Measurements from ENCODE around the gene AARS2. TPM values are rescaled to one million over a fixed set of nuclear protein-coding genes. Genes with fewer than 3 reads are reported as not detected.

The AARS2 gene
- total and polyA plus RNA-seq, 2 donors (not counting 1 experiment from before 2014, with no cell fraction given) = 3.4 to 24.3 TPM

DNA sequence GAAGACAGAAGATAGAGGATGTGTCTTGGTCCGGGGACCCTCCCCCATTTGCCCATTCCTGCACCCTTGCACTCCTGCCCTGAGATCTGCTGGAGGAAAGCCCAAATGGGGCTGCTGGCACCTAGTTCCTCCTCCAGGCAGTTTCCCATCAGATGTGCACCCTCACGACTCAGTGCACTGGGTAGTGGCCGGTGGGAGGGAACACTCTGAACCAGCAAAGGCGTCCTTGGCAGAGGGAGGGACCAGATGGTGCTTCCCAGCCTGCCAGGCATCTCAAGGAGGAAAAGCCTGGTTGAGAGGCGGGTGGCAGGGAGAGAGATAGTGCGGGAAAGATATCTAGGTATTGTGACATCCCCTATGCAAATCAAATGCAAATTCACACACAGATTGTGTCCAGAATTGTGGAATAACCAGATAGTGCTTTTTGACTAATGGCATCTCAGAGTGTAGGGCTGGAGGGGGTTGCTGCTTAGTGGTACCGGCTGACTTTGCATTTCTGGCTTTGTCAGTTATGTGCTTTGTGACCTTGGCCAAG, 23.4 kb downstream of the AARS2 start:
- H2AFZ ChIP-seq (ENCODE audit: low read length) = no peak overlapping the region
- no peak overlapping the region for H3K9ac ChIP-seq (ENCODE audit: insufficient read depth, low read length)
- TF ChIP-seq, protein P1, sequence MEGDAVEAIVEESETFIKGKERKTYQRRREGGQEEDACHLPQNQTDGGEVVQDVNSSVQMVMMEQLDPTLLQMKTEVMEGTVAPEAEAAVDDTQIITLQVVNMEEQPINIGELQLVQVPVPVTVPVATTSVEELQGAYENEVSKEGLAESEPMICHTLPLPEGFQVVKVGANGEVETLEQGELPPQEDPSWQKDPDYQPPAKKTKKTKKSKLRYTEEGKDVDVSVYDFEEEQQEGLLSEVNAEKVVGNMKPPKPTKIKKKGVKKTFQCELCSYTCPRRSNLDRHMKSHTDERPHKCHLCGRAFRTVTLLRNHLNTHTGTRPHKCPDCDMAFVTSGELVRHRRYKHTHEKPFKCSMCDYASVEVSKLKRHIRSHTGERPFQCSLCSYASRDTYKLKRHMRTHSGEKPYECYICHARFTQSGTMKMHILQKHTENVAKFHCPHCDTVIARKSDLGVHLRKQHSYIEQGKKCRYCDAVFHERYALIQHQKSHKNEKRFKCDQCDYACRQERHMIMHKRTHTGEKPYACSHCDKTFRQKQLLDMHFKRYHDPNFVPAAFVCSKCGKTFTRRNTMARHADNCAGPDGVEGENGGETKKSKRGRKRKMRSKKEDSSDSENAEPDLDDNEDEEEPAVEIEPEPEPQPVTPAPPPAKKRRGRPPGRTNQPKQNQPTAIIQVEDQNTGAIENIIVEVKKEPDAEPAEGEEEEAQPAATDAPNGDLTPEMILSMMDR (conservative IDR thresholded peaks at IDR 0.05 in 1 of 2, IDR thresholded peaks at IDR 0.05 in 1 of 2; ENCODE audit: low read depth in 1 of 2, low read length in 2 of 2) = no peak
- no peak for TF ChIP-seq EZH2 (IDR thresholded peaks at IDR 0.05; ENCODE audit: low read length, missing control alignments)
- no peaks in the 10 kb centered on the region for H3K9me3 ChIP-seq (ENCODE audit: control insufficient read depth, insufficient read depth, low read depth, low read length)
- no peak overlapping the region for H3K4me3 ChIP-seq (replicated peaks in 1 of 4; ENCODE audit: control extremely low read depth in 1 of 4, insufficient read depth in 1 of 4, low read depth in 3 of 4, low read length in 4 of 4)
- no peaks in the 10 kb centered on the region for H3K4me1 ChIP-seq (ENCODE audit: control insufficient read depth, extremely low read depth, insufficient read depth, low read length)
- no peaks in the 10 kb centered on the region for H3K36me3 ChIP-seq (ENCODE audit: control insufficient read depth, insufficient read depth, low read length)
- H3K4me2 ChIP-seq (ENCODE audit: extremely low read depth, insufficient read depth, low read length) = no peak overlapping the region
- H3K27ac ChIP-seq (ENCODE audit: insufficient read depth, low read length) = no peak overlapping the region
- no peaks in the 10 kb centered on the region for H4K20me1 ChIP-seq (ENCODE audit: control insufficient read depth, extremely low read depth, insufficient read depth, low read length)
- DNase-seq (ENCODE audit: low read depth in 2 of 2) = no peak
- peaks cover 41% of the 10 kb centered on the region for H3K27me3 ChIP-seq (ENCODE audit: control insufficient read depth, insufficient read depth, low read length)
- no peaks in the 10 kb centered on the region for H3K79me2 ChIP-seq (ENCODE audit: control insufficient read depth, insufficient read depth, low read length)

DNA sequence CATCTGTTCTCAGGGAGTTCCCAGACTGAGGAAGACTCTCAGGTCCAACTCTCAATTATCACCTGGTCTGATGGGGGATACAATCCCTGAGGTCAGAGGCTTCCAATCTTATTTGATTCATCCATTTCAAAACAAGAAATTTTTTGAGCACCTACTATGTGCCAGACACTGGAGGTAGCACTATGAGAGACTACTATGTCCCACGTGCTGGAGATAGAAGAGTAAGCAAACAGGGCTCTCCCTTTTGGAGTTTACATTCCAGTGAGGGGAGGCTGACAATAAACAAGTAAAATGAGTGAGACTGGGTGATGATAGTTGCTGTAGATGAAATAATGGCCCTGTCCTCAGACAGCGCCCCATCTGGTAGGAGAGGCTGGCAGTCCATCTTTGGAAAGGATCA, 26.4 kb downstream of the AARS2 start:
- Histone ChIP-seq H3K27me3 (ENCODE audit: control insufficient read depth, insufficient read depth, low read length) (peaks cover 40% of the 10 kb centered on the region), H3K4me1 (ENCODE audit: control insufficient read depth, extremely low read depth, insufficient read depth, low read length) (no peaks in the 10 kb centered on the region), H3K4me2 (ENCODE audit: extremely low read depth, insufficient read depth, low read length) (no peak overlapping the region), H4K20me1 (ENCODE audit: control insufficient read depth, extremely low read depth, insufficient read depth, low read length) (no peaks in the 10 kb centered on the region), H3K9ac (ENCODE audit: insufficient read depth, low read length) (no peak overlapping the region), H3K4me3 (replicated peaks in 1 of 4; ENCODE audit: control extremely low read depth in 1 of 4, insufficient read depth in 1 of 4, low read depth in 3 of 4, low read length in 4 of 4) (no peak overlapping the region), H3K27ac (ENCODE audit: insufficient read depth, low read length) (no peak overlapping the region), H2AFZ (ENCODE audit: low read length) (no peak overlapping the region), H3K36me3 (ENCODE audit: control insufficient read depth, insufficient read depth, low read length) (no peaks in the 10 kb centered on the region), H3K9me3 (ENCODE audit: control insufficient read depth, insufficient read depth, low read depth, low read length) (no peaks in the 10 kb centered on the region), H3K79me2 (ENCODE audit: control insufficient read depth, insufficient read depth, low read length) (no peaks in the 10 kb centered on the region)
- no peak for TF ChIP-seq EZH2 (IDR thresholded peaks at IDR 0.05; ENCODE audit: low read length, missing control alignments)
- TF ChIP-seq, protein P1 (conservative IDR thresholded peaks at IDR 0.05 in 1 of 2, IDR thresholded peaks at IDR 0.05 in 1 of 2; ENCODE audit: low read depth in 1 of 2, low read length in 2 of 2) = no peak
- DNase-seq (ENCODE audit: low read depth in 2 of 2) = no peak

DNA sequence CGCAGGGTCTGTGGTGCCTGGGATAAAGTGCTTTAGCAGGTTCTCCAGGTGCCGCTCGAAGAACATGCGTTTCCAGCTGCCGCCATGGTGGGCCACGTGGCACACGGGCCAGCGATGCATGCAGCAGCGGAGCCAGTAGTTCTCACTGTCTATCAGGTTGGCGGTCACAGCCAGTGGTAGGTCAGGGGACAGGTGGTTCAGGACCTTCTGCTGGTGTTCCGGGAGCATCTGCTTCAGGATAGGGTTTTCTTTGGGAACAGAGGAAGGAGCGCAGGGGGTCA, 26.9 kb downstream of the AARS2 start:
- no peak overlapping the region for H3K4me2 ChIP-seq (ENCODE audit: extremely low read depth, insufficient read depth, low read length)
- H3K27ac ChIP-seq (ENCODE audit: insufficient read depth, low read length) = no peak overlapping the region
- no peaks in the 10 kb centered on the region for H3K79me2 ChIP-seq (ENCODE audit: control insufficient read depth, insufficient read depth, low read length)
- no peaks in the 10 kb centered on the region for H3K4me1 ChIP-seq (ENCODE audit: control insufficient read depth, extremely low read depth, insufficient read depth, low read length)
- TF ChIP-seq, protein P1 (conservative IDR thresholded peaks at IDR 0.05 in 1 of 2, IDR thresholded peaks at IDR 0.05 in 1 of 2; ENCODE audit: low read depth in 1 of 2, low read length in 2 of 2) = no peak
- no peak for TF ChIP-seq EZH2 (IDR thresholded peaks at IDR 0.05; ENCODE audit: low read length, missing control alignments)
- DNase-seq (ENCODE audit: low read depth in 2 of 2) = no peak
- H2AFZ ChIP-seq (ENCODE audit: low read length) = no peak overlapping the region
- no peak overlapping the region for H3K9ac ChIP-seq (ENCODE audit: insufficient read depth, low read length)
- H3K9me3 ChIP-seq (ENCODE audit: control insufficient read depth, insufficient read depth, low read depth, low read length) = no peaks in the 10 kb centered on the region
- H4K20me1 ChIP-seq (ENCODE audit: control insufficient read depth, extremely low read depth, insufficient read depth, low read length) = no peaks in the 10 kb centered on the region
- no peak overlapping the region for H3K4me3 ChIP-seq (replicated peaks in 1 of 4; ENCODE audit: control extremely low read depth in 1 of 4, insufficient read depth in 1 of 4, low read depth in 3 of 4, low read length in 4 of 4)
- peaks cover 36% of the 10 kb centered on the region for H3K27me3 ChIP-seq (ENCODE audit: control insufficient read depth, insufficient read depth, low read length)
- H3K36me3 ChIP-seq (ENCODE audit: control insufficient read depth, insufficient read depth, low read length) = no peaks in the 10 kb centered on the region

Data from fibroblast of lung (primary cell).